NAMALWA (cell line): ENCODE results near the gene RHBG.
"Not testable (repeated sequence)": the region's sequence is repeated elsewhere in the genome, so short reads cannot be mapped to it uniquely, and the experiment has no call there.

Source experiments
- DNase-seq: peaks from one replicate; pipeline ENCODE4 v3.0.0-alpha.2; 2015; ENCODE audit warnings: low spot score

Gene RHBG, protein sequence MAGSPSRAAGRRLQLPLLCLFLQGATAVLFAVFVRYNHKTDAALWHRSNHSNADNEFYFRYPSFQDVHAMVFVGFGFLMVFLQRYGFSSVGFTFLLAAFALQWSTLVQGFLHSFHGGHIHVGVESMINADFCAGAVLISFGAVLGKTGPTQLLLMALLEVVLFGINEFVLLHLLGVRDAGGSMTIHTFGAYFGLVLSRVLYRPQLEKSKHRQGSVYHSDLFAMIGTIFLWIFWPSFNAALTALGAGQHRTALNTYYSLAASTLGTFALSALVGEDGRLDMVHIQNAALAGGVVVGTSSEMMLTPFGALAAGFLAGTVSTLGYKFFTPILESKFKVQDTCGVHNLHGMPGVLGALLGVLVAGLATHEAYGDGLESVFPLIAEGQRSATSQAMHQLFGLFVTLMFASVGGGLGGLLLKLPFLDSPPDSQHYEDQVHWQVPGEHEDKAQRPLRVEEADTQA

GRCh38 chr1:156368889-156369684 is at the start of gene RHBG:
RHBG (plus strand) TSS chr1:156369211; CDS start chr1:156369250, 39 bp downstream.
- no peak for DNase-seq

- DNase-seq: peak; percentile 76
These were observed 49.3 kb upstream of the RHBG start for GRCh38 chr1:156319664-156320063.

DNA sequence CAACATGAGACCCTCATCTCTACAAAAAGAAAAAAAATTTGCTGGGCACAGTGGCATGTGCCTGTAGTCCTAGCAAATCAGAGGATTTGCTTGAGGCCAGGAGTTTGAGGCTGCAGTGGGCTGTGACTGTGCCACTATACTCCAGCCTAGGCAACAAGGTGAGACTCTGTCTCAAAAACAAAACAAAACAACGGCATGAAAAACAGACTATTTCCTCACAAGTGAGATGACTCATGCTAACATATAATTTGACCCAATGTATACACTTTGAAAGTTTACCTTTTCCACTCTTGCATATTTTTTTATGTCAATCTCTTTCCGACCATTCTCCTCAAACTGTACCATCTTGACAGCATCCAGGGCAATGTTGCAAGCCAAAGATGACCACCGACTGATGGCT is 48.5 kb upstream of the RHBG start:
- no peak for DNase-seq

- not testable (repeated sequence) for DNase-seq
These were observed 45.8 kb upstream of the RHBG start for GRCh38 chr1:156323179-156323578.

- DNase-seq: peak; percentile 65
These were observed 32.8 kb upstream of the RHBG start for GRCh38 chr1:156336242-156336641.

- DNase-seq: no peak
These were observed 31.7 kb upstream of the RHBG start for GRCh38 chr1:156337052-156337887.

DNA sequence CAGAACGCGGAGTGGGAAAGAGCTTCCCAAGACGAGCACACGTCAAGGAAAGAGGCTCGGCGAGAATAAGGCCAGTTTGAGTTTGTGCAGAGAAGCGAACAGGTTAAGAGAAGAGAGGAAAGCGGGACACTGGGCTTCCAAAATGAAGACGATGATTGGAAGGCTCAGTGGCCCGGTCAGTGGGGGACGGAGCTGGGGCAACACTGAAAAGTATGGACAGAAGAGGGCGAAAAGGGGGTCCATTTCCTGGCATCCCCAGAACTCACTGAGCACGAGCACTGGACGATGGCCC is 31.2 kb upstream of the RHBG start:
- DNase-seq: no peak

GRCh38 chr1:156338180-156338976 is 30.6 kb upstream of the RHBG start, which contains the start of the genes CCT3 and TSACC:
CCT3 (minus strand) TSS chr1:156338292; CDS start chr1:156338184, 108 bp downstream.
TSACC (plus strand) TSS chr1:156338526; CDS start chr1:156339758, 1,232 bp downstream.
- DNase-seq: peak; percentile 100

GRCh38 chr1:156342166-156342955 is 26.6 kb upstream of the RHBG start:
- DNase-seq: no peak

DNA sequence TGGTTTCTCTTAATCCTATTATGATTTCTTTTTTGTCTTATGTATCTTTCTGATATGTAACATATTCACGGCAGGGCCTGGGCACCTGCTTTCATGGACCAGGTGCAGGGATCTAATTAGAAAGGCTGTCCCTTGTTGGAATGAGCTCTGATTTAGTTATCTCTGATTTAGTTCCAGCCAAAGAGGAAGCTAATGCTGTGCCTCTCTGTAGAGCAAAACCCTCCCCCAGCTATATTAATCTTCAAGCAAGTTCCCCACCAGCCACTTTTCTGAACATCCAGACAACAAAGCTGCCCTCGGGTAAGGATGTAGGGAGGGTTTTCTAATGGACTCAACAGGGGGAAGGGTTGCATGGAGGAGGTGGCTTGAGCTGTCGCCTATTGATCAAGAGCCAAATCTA is 24.6 kb upstream of the RHBG start:
- no peak for DNase-seq

DNA sequence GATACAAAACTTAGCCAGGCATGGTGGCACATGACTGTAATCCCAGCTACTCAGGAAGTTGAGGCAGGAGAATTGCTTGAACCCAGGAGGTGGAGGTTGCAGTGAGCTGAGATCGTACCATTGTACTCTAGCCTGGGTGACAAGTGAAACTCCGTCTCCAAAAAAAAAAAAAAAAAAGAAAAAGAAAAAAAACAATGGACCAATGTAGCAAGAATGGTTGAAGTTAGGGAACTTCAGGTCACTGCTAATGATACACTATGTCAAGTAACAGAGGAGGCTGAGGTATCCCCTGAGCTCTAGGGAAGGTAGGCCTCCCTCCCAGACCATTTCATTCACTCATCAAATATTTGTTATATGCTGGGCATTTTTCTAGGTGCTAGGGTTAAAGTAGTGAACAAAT is 23.0 kb upstream of the RHBG start:
- not testable (repeated sequence) for DNase-seq

DNA sequence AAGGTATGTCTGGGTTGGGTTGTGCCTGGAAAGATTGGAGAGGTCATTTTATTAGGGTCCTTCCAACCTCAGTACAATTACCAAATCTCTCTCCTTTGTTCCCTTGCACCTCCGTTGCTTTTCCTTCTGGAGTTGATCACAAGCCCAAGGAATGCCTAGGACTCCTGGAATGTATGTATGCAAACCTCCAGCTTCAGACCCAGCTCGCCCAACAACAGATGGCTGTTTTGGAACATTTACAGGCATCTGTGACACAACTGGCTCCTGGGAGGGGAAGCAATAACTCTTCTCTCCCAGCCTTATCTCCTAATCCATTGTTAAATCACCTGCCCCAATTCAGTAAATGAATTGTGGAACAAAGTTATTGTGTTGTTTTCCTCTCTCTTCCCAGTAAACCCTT is 22.4 kb upstream of the RHBG start:
- DNase-seq: no peak

DNA sequence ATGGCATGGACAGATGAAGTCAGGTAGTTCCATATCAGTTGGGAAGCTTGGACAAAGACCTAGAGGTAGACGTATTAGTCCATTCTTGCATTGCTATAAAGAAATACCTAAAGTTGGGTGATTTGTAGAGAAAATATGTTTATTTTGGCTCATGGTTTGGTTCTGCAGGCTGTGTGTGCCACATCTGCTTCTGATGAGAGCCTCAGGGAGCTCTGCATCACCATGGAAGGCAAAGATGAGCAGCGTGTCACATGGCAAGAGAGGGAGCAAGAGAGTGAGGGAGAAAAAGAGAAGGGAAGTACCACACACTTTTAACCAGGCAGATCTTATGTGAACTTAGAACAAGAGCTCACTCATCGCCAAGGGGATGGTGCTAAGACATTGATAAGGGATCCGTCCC is 21.7 kb upstream of the RHBG start:
- DNase-seq: no peak

- DNase-seq: not testable (repeated sequence)
These were observed 16.5 kb upstream of the RHBG start for GRCh38 chr1:156352481-156352880.

- no peak for DNase-seq
These were observed 12.6 kb upstream of the RHBG start for GRCh38 chr1:156356262-156356874.

DNA sequence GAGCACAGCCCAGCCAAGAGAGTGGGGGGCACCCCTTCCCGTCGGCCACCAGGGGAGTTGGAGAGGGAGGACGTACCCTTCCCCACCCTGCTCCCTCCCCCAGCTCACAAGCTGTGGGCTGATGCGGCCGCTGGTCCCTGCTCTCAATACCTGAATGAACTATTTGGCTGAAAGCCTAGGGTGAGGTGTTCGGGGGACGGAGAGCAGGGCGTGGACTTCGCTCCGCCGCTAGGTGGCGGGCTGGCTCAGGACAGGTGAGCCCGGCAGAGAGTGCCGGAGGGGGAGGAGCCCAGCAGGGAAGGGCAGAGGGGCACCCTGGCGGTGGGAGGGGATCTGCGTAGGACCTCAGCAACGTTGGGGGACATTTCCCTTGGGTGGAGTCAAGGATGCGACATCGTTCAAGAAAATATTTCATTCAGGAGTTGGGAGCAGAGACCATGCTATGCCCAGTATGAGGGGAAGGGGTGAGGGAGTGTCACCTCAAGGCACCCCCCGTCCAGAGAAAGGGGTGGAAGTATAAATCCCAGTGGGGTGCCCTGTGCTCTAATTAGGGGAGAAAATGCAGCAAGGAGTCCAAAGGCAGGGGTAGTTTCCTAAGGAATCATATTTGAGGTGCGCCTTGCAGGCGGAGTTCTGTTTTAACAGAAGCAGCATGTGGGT is 12.0 kb upstream of the RHBG start:
- DNase-seq: peak; percentile 93

DNA sequence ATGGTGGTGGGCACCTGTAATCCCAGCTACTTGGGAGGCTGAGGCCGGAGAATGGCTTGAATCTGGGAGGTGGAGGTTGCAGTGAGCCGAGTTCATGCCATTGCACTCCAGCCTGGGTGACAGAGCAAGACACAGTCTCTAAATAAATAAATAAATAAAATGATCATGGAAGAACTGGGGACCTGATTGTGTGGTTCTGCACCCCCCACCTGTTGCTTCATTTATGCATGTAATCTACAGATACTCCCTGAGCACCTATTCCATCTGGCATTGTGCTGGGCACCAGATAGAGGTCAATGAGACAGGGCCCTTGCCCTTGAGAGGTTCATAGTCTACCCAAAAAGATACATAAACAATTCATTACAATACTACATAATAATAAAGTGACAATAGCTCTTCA is 11.0 kb upstream of the RHBG start:
- DNase-seq: no peak

DNA sequence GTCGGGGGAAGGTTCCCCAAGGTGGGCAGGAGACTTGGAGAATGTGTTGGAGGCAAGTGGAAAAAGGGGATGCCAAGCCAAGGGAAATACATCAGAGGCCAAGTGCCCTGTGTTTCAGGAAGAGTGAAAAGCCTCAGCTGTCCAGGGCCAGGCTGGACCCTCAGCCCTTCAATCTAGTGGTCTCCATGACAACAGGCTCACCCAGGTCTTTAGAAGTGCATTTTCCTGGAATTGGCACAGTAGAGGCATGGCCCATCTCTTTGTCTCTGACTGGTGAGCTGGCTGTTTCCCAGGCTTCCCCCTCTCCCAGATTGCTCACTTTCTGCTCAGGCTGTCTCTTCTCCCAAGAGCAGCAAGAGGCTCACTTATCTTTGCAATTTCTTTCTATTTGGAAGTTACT is 10.4 kb upstream of the RHBG start:
- DNase-seq: no peak

- DNase-seq: no peak
These were observed 9.8 kb upstream of the RHBG start for GRCh38 chr1:156359249-156359648.

- no peak for DNase-seq
These were observed 9.0 kb upstream of the RHBG start for GRCh38 chr1:156359973-156360372.
